Heart left ventricle (tissue), 16 donors: ENCODE measurements around the gene CTSF. TPM values are rescaled to one million over a fixed set of nuclear protein-coding genes. Genes with fewer than 3 reads are reported as not detected.

ENCODE experiments used
- ATAC-seq, 4 donors: fragments of 200-7000 bp; cut with Tn5 transposase; one replicate each; pipeline ENCODE4 v1.9.1; 2020 to 2022; ENCODE audit warnings: moderate library complexity in 4 of 4, mild to moderate bottlenecking in 3 of 4, moderate number of reproducible peaks in 1 of 4
- DNase-seq, 5 donors: peaks; one replicate each; pipeline ENCODE4 v3.0.0-alpha.2; 2020
- H3K27ac ChIP-seq, 12 donors: fragments of 200-600 bp; sonication (generic) in 4 of 12; one replicate each; pipeline versions ENCODE4 v1.5.0 to v1.8.0; 2016 to 2022; ENCODE audit warnings: mild to moderate bottlenecking in 2 of 12
- H3K27me3 ChIP-seq, 9 donors: fragments of 200-600 bp; sonication (generic) in 2 of 9; one replicate each; pipeline versions ENCODE4 v1.5.1 to v1.8.0; 2016 to 2022; ENCODE audit warnings: mild to moderate bottlenecking in 3 of 9
- H3K36me3 ChIP-seq, 9 donors: fragments of 200-600 bp; sonication (generic) in 2 of 9; one replicate each; pipeline versions ENCODE4 v1.5.0 to v1.8.0; 2018 to 2022; ENCODE audit warnings: mild to moderate bottlenecking in 2 of 9
- H3K4me1 ChIP-seq, 12 donors: fragments of 200-600 bp; sonication (generic) in 4 of 12; one replicate each; pipeline versions ENCODE4 v1.5.0 to v1.8.0; 2016 to 2022; ENCODE audit warnings: mild to moderate bottlenecking in 3 of 12
- H3K4me3 ChIP-seq, 12 donors: fragments of 200-600 bp; sonication (generic) in 4 of 12; one replicate each; pipeline versions ENCODE4 v1.5.0 to v1.8.0; 2017 to 2022; ENCODE audit warnings: mild to moderate bottlenecking in 9 of 12, moderate library complexity in 4 of 12
- H3K9me3 ChIP-seq, 12 donors: fragments of 200-600 bp; sonication (generic) in 4 of 12; one replicate each; pipeline versions ENCODE4 v1.5.0 to v1.8.0; 2016 to 2022; ENCODE audit warnings: mild to moderate bottlenecking in 1 of 12
- CTCF ChIP-seq, 12 donors: fragments of 200-600 bp; sonication (generic) in 4 of 12; IDR thresholded peaks; one replicate each; pipeline versions ENCODE4 v1.5.0 to v1.8.0; 2018 to 2022; ENCODE audit warnings: antibody characterized with exemption in 12 of 12, mild to moderate bottlenecking in 5 of 12
- POLR2A ChIP-seq, 2 donors: fragments of 450-650 bp; IDR thresholded peaks; one replicate each; pipeline ENCODE4 v1.6.1; 2017; ENCODE audit warnings: antibody characterized with exemption in 2 of 2, mild to moderate bottlenecking in 2 of 2, moderate library complexity in 2 of 2
- whole genome bisulfite sequencing, 4 donors: extraction: QIAGEN DNeasy Blood & Tissue Kit in 2 of 4; methylation state at CpG; one replicate each; pipeline versions ENCODE4 v1.1.5 to v1.1.7; 2013 to 2018; 5-methylcytosine and 5-hydroxymethylcytosine counted together
- intact Hi-C, 10 donors: fragments of 100-400 bp; cut with DNase I; formaldehyde crosslinking; loops; one replicate each; pipeline versions ENCODE4 v1.11.1 to v1.14.2; 2022
- polyA plus RNA-seq, 2 donors: library from polyadenylated mRNA; stranded (reverse); fragments of 200-250 nt; gene quantifications; one replicate each; pipeline ENCODE4 v1.2.3, GENCODE V29; 2013
- total RNA-seq, 9 donors: library from RNA; depleted of rRNA in 2 of 9; stranded (reverse); fragments of >200 nt in 2 of 9; fragmentation: NEBNext Ultra II Directional in 3 of 9; extraction: Animal tissue kit (Norgen Biotek cat#: 25700) in 3 of 9; gene quantifications; one replicate each; pipeline versions ENCODE4 v1.1.0 to v1.2.4, GENCODE V29; 2016 to 2023
- donor health status: ischemic (EF 13 %, LVEDD 7.1; RV severe dilation, severe dysfunction).
- donor health status: healthy with polysubstance abuse.
- donor health status: DM: no; HTN: yes; CAD: no.
- donor health status: DM: no; HTN: no; CAD: no.
- donor health status: ischemic (EF 25% LVEDD 6.9; RV normal size, moderate dysfunction).
- donor health status: ischemic (EF 25% LVEDD 5.7; RV mildly dilated, moderate dysfunction).
- donor health status: healthy.
- donor health status: DM: yes; HTN: yes; CAD: no.
- donor health status: ischemic (EF 35%, LVEDD 5.7; RV mildly dilated, moderate dysfunction).
- donor health status: nonischemic (EF 11% LVEDD 7.7; RV severe dilation, severe dysfunction).
- donor health status: DM: yes; HTN: yes; CAD: no.
- donor health status: PGD.
- donor health status: ischemic (EF 29% LVEDD 5.4; RV normal size, mild dysfunction).
- donor health status: nonischemic (EF 23%, LVEDD 6.1; RV moderate dilation, normal function).

Gene CTSF
- total and polyA plus RNA-seq, 11 donors: 17.7 to 76.4 (median 50.7) TPM

GRCh38 chr11:66524304-66525040, 43.9 kb downstream of the CTSF start:
- H3K27ac ChIP-seq: peak overlapping the region in 4 of 12 donors; percentile 2 to 22 (median 16)
- TF ChIP-seq POLR2A (IDR thresholded peaks at IDR 0.05) (no peak), CTCF (IDR thresholded peaks at IDR 0.05) (no peak)

GRCh38 chr11:66523611-66524010, 44.8 kb downstream of the CTSF start:
- 38 to 74% (median 54%) methylated on average over 11 of the region's 11 CpGs for WGBS, 4 donors
- Histone ChIP-seq H3K4me3 (no peak overlapping the region), H3K27me3 (no peaks in the 10 kb centered on the region), H3K4me1 (peaks cover 0 to 18% (median 0%) of the 10 kb centered on the region in 12 donors), H3K9me3 (no peaks in the 10 kb centered on the region), H3K36me3 (peaks cover 0 to 88% (median 69%) of the 10 kb centered on the region in 9 donors), H3K27ac (peak overlapping the region in 8 of 12 donors; percentile 2 to 48 (median 33))
- DNase-seq (peak in 4 of 5 donors; percentile 69 to 83 (median 76)), ATAC-seq (peak; percentile 81 to 97 (median 92))
- intact Hi-C loops: no loop called here
- TF ChIP-seq CTCF (IDR thresholded peaks at IDR 0.05) (no peak), POLR2A (IDR thresholded peaks at IDR 0.05) (no peak)

More at GRCh38 chr11:66524304-66525040, 43.9 kb downstream of the CTSF start:
- WGBS, 4 donors: 58 to 66% (median 64%) methylated on average over 10 of the region's 10 CpGs
- H3K36me3 ChIP-seq: peaks cover 0 to 86% (median 63%) of the 10 kb centered on the region in 9 donors
- ATAC-seq (peak in 2 of 4 donors; percentile 17 to 34), DNase-seq (no peak)
- intact Hi-C loops: no loop called here
- H3K9me3 ChIP-seq: no peaks in the 10 kb centered on the region
- H3K4me3 ChIP-seq: no peak overlapping the region
- no peaks in the 10 kb centered on the region for H3K27me3 ChIP-seq
- peaks cover 0 to 18% (median 0%) of the 10 kb centered on the region in 12 donors for H3K4me1 ChIP-seq

Other genes with a start within 250 kb of the CTSF start
- gene RIN1, start 232.2 kb downstream of the CTSF start, total RNA-seq: 1 to 10 TPM in 8 of 9 donors, under 1 TPM in 1; 0.99 to 5.2 (median 1.5) TPM
- 1 to 10 TPM; 1.3 to 2.9 TPM for gene RIN1, start 232.2 kb downstream of the CTSF start, polyA plus RNA-seq
- gene BRMS1, start 223.5 kb downstream of the CTSF start, total RNA-seq: 10 to 100 TPM in 8 of 9 donors, 1 to 10 TPM in 1; 9.7 to 39.2 (median 16.5) TPM
- gene BRMS1, start 223.5 kb downstream of the CTSF start, polyA plus RNA-seq: 10 to 100 TPM; 24.7 to 77.4 TPM
- gene B4GAT1, start 221.0 kb downstream of the CTSF start, total RNA-seq: 100 to 1,000 TPM in 1 of 9 donors, 10 to 100 TPM in 8; 37.3 to 109 (median 52.3) TPM
- 10 to 100 TPM; 37.2 to 54.0 TPM for gene B4GAT1, start 221.0 kb downstream of the CTSF start, polyA plus RNA-seq
- 10 to 100 TPM in 6 of 9 donors, 1 to 10 TPM in 3; 6.8 to 30.9 (median 13.1) TPM for gene SLC29A2, start 196.8 kb downstream of the CTSF start, total RNA-seq
- gene SLC29A2, start 196.8 kb downstream of the CTSF start, polyA plus RNA-seq: 10 to 100 TPM; 18.2 to 29.7 TPM
- gene NPAS4, start 147.6 kb downstream of the CTSF start, total RNA-seq: under 1 TPM in 1 of 9 donors, not detected in 8; 0.75 TPM
- under 1 TPM in 1 of 2 donors, not detected in 1; 0.04 TPM for gene NPAS4, start 147.6 kb downstream of the CTSF start, polyA plus RNA-seq
- gene MRPL11, start 129.8 kb downstream of the CTSF start, total RNA-seq: 10 to 100 TPM; 38.9 to 56.9 (median 47.4) TPM
- 10 to 100 TPM; 48.9 to 62.8 TPM for gene MRPL11, start 129.8 kb downstream of the CTSF start, polyA plus RNA-seq
- 10 to 100 TPM in 3 of 9 donors, 1 to 10 TPM in 6; 7.2 to 26.2 (median 8.0) TPM for gene PELI3, start 101.7 kb downstream of the CTSF start, total RNA-seq
- gene PELI3, start 101.7 kb downstream of the CTSF start, polyA plus RNA-seq: 1 to 10 TPM; 5.8 to 9.2 TPM
- gene DPP3, start 88.2 kb downstream of the CTSF start, total RNA-seq: 10 to 100 TPM in 6 of 9 donors, 1 to 10 TPM in 3; 6.2 to 43.1 (median 14.9) TPM
- gene DPP3, start 88.2 kb downstream of the CTSF start, polyA plus RNA-seq: 10 to 100 TPM in 1 of 2 donors, 1 to 10 TPM in 1; 6.4 to 35.5 TPM
- 10 to 100 TPM; 15.8 to 51.8 (median 18.7) TPM for gene BBS1, start 58.0 kb downstream of the CTSF start, total RNA-seq
- gene BBS1, start 58.0 kb downstream of the CTSF start, polyA plus RNA-seq: 10 to 100 TPM; 11.0 to 11.9 TPM
- 10 to 100 TPM in 2 of 9 donors, 1 to 10 TPM in 7; 5.3 to 13.2 (median 6.7) TPM for gene ZDHHC24, start 22.6 kb downstream of the CTSF start, total RNA-seq
- 1 to 10 TPM; 5.1 to 6.5 TPM for gene ZDHHC24, start 22.6 kb downstream of the CTSF start, polyA plus RNA-seq
- gene ACTN3, start 21.7 kb downstream of the CTSF start, total RNA-seq: not detected
- gene ACTN3, start 21.7 kb downstream of the CTSF start, polyA plus RNA-seq: under 1 TPM; 0.01 to 0.04 TPM
- gene CCDC87, start 24.5 kb upstream of the CTSF start, total RNA-seq: under 1 TPM; 0.14 to 0.63 (median 0.36) TPM
- under 1 TPM; 0.15 to 0.18 TPM for gene CCDC87, start 24.5 kb upstream of the CTSF start, polyA plus RNA-seq
- gene CCS, start 24.6 kb upstream of the CTSF start, total RNA-seq: 10 to 100 TPM; 13.9 to 26.7 (median 19.1) TPM
- 10 to 100 TPM; 20.2 to 41.1 TPM for gene CCS, start 24.6 kb upstream of the CTSF start, polyA plus RNA-seq
- gene RBM14, start 48.0 kb upstream of the CTSF start, total RNA-seq: 10 to 100 TPM; 20.3 to 40.0 (median 30.6) TPM
- gene RBM14, start 48.0 kb upstream of the CTSF start, polyA plus RNA-seq: 10 to 100 TPM; 17.4 to 34.3 TPM
- gene RBM4, start 70.1 kb upstream of the CTSF start, total RNA-seq: 10 to 100 TPM; 46.4 to 89.4 (median 56.6) TPM
- gene RBM4, start 70.1 kb upstream of the CTSF start, polyA plus RNA-seq: 10 to 100 TPM; 46.8 to 61.6 TPM
- 10 to 100 TPM in 4 of 9 donors, 1 to 10 TPM in 5; 8.4 to 13.3 (median 10.0) TPM for gene RBM4B, start 109.3 kb upstream of the CTSF start, total RNA-seq
- gene RBM4B, start 109.3 kb upstream of the CTSF start, polyA plus RNA-seq: 1 to 10 TPM; 7.0 to 8.9 TPM
- 1 to 10 TPM in 3 of 9 donors, under 1 TPM in 6; 0.50 to 3.1 (median 0.91) TPM for gene SPTBN2, start 160.6 kb upstream of the CTSF start, total RNA-seq
- gene SPTBN2, start 160.6 kb upstream of the CTSF start, polyA plus RNA-seq: under 1 TPM; 0.30 to 0.62 TPM